ENCODE data around the gene ELP1.

DNA sequence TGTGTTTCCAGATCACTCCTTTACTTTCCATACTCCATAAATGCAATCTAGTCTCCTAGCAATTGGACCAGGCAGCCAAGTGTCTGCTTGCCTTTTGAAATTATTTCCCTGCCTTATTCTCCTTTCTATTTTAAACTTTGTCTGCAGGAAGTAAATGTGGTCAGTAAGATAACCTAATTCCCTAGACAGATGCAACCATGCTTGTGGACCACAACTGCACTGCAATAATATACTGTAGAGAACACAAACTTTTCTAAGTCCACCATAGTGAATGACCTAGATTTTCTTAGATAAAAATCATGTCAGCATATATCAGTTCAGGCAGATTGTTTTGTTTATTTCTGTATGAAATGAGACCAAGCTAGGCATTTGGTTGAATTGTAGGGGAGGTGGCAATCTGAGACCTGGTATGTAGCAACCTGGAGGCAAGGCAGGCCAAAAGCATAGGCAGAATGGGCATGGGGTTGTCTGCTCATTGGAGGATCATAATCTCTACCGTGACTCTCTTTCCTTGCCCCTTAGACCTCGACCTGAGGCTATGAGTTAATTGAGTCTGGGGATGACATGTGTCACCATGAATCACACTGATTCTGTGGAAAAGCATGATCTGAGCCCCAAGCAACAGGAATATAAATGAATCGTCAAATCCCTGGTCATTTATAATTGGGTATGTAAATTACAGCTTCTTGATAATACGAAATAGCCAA, 98.8 kb downstream of the ELP1 start:
- TF ChIP-seq, protein P1, sequence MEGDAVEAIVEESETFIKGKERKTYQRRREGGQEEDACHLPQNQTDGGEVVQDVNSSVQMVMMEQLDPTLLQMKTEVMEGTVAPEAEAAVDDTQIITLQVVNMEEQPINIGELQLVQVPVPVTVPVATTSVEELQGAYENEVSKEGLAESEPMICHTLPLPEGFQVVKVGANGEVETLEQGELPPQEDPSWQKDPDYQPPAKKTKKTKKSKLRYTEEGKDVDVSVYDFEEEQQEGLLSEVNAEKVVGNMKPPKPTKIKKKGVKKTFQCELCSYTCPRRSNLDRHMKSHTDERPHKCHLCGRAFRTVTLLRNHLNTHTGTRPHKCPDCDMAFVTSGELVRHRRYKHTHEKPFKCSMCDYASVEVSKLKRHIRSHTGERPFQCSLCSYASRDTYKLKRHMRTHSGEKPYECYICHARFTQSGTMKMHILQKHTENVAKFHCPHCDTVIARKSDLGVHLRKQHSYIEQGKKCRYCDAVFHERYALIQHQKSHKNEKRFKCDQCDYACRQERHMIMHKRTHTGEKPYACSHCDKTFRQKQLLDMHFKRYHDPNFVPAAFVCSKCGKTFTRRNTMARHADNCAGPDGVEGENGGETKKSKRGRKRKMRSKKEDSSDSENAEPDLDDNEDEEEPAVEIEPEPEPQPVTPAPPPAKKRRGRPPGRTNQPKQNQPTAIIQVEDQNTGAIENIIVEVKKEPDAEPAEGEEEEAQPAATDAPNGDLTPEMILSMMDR (conservative IDR thresholded peaks at IDR 0.05; ENCODE audit: low read depth, low read length): no peak
- TF ChIP-seq POLR2A (IDR thresholded peaks at IDR 0.05; ENCODE audit: low read depth, low read length) (no peak), RAD21 (IDR thresholded peaks at IDR 0.05; ENCODE audit: low read length) (no peak), BHLHE40 (IDR thresholded peaks at IDR 0.05; ENCODE audit: low read depth, low read length) (no peak), SMC3 (IDR thresholded peaks at IDR 0.05; ENCODE audit: low read depth, low read length) (no peak), MXI1 (IDR thresholded peaks at IDR 0.05; ENCODE audit: borderline replicate concordance, low read depth, low read length) (no peak), CEBPB (IDR thresholded peaks at IDR 0.05; ENCODE audit: low read depth, low read length) (no peak), FOS (IDR thresholded peaks at IDR 0.05; ENCODE audit: low read depth, low read length) (no peak)
- TF ChIP-seq, protein P2, sequence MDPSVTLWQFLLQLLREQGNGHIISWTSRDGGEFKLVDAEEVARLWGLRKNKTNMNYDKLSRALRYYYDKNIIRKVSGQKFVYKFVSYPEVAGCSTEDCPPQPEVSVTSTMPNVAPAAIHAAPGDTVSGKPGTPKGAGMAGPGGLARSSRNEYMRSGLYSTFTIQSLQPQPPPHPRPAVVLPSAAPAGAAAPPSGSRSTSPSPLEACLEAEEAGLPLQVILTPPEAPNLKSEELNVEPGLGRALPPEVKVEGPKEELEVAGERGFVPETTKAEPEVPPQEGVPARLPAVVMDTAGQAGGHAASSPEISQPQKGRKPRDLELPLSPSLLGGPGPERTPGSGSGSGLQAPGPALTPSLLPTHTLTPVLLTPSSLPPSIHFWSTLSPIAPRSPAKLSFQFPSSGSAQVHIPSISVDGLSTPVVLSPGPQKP (IDR thresholded peaks at IDR 0.05; ENCODE audit: borderline replicate concordance, low read depth, low read length): no peak
